DMS 273 (cell line): Measurements from ENCODE around the gene IREB2.
A peak's percentile ranks its signal among the peaks of the same experiment; 100 is the strongest.
"Not testable (repeated sequence)": the region's sequence is repeated elsewhere in the genome, so short reads cannot be mapped to it uniquely, and the experiment has no call there.

Experiments
- DNase-seq: peaks from one replicate; lab custom pipeline; 2025; ENCODE audit not compliant: unreplicated experiment; lab: John Stamatoyannopoulos, UW

Gene IREB2

GRCh38 chr15:78432664-78433063 is 5.4 kb upstream of the IREB2 start:
- DNase-seq, result no peak

- DNase-seq, result no peak
These were observed 3.9 kb upstream of the IREB2 start for GRCh38 chr15:78434134-78434533.

GRCh38 chr15:78434711-78435110 is 3.3 kb upstream of the IREB2 start:
- DNase-seq, result not testable (repeated sequence)

GRCh38 chr15:78437107-78437761 is 782 bp upstream of the IREB2 start:
- DNase-seq, result peak; percentile 70

- DNase-seq, result peak; percentile 58
These were observed 736 bp downstream of the IREB2 start for GRCh38 chr15:78438619-78439285.

- no peak for DNase-seq
These were observed 2.7 kb downstream of the IREB2 start for GRCh38 chr15:78440375-78441373.

GRCh38 chr15:78444255-78444654 is 6.2 kb downstream of the IREB2 start:
- no peak for DNase-seq

GRCh38 chr15:78445875-78446274 is 7.9 kb downstream of the IREB2 start:
- no peak for DNase-seq

GRCh38 chr15:78446551-78446950 is 8.5 kb downstream of the IREB2 start:
- DNase-seq, result no peak

- DNase-seq, result no peak
These were observed 10.6 kb downstream of the IREB2 start for GRCh38 chr15:78448441-78449219.

GRCh38 chr15:78449220-78449999 is 11.4 kb downstream of the IREB2 start:
- peak; percentile 13 for DNase-seq

- DNase-seq, result peak; percentile 32
These were observed 12.4 kb downstream of the IREB2 start for GRCh38 chr15:78450285-78450858.

- no peak for DNase-seq
These were observed 14.5 kb downstream of the IREB2 start for GRCh38 chr15:78452485-78452884.

- DNase-seq, result no peak
These were observed 15.4 kb downstream of the IREB2 start for GRCh38 chr15:78453447-78453846.

- DNase-seq, result no peak
These were observed 17.0 kb downstream of the IREB2 start for GRCh38 chr15:78454992-78455391.

GRCh38 chr15:78455749-78456148 is 17.7 kb downstream of the IREB2 start:
- peak; percentile 5 for DNase-seq

GRCh38 chr15:78456426-78456825 is 18.4 kb downstream of the IREB2 start:
- DNase-seq, result no peak

GRCh38 chr15:78457101-78457500 is 19.1 kb downstream of the IREB2 start:
- peak; percentile 43 for DNase-seq

- no peak for DNase-seq
These were observed 22.7 kb downstream of the IREB2 start for GRCh38 chr15:78460737-78461136.
